CD4-positive, alpha-beta T cell treated with Interleukin-4 for 4 hours (primary cell): ENCODE measurements around the gene GLT1D1.
"Not testable (repeated sequence)": the region's sequence is repeated elsewhere in the genome, so short reads cannot be mapped to it uniquely, and the experiment has no call there.

ENCODE experiments used
- DNase-seq: peaks from one replicate; pipeline ENCODE4 v3.0.0-alpha.2; 2020

The GLT1D1 gene

GRCh38 chr12:128820723-128821432 is 32.4 kb upstream of the GLT1D1 start:
- DNase-seq: no peak

DNA sequence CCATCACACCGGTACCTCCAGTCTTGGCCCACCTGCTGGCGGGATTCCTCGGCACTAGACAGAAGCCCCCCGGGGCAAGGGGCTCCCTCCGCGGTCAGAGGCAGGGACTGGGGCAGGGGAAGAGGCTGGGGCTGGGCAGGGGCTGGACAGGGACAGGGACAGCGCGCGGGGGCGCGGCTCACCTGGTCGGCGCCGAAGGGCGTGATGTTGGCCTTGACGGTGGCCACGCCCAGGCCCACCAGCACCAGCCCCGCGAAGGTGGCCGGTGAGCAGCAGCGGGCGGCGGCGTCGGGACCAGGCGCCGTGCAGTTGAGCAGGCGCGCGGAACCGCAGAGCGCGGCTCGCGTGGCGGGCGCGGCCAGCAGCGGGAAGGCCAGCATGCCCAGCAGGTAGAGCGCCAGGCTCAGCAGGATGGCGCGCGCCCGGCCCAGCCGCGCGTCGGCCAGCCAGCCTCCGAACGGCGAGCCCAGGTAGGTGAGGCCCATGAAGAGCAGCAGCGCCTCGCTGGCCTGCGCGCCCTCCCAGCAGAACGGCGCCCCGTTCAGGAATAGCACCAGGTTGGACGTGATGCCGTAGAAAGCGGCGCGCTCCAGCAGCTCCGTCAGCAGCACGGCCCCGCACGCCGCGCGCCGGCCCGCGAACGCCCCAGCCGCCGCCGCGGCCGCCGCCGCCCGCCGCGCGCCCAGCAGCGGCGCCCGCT is 29.9 kb upstream of the GLT1D1 start:
- DNase-seq: no peak

DNA sequence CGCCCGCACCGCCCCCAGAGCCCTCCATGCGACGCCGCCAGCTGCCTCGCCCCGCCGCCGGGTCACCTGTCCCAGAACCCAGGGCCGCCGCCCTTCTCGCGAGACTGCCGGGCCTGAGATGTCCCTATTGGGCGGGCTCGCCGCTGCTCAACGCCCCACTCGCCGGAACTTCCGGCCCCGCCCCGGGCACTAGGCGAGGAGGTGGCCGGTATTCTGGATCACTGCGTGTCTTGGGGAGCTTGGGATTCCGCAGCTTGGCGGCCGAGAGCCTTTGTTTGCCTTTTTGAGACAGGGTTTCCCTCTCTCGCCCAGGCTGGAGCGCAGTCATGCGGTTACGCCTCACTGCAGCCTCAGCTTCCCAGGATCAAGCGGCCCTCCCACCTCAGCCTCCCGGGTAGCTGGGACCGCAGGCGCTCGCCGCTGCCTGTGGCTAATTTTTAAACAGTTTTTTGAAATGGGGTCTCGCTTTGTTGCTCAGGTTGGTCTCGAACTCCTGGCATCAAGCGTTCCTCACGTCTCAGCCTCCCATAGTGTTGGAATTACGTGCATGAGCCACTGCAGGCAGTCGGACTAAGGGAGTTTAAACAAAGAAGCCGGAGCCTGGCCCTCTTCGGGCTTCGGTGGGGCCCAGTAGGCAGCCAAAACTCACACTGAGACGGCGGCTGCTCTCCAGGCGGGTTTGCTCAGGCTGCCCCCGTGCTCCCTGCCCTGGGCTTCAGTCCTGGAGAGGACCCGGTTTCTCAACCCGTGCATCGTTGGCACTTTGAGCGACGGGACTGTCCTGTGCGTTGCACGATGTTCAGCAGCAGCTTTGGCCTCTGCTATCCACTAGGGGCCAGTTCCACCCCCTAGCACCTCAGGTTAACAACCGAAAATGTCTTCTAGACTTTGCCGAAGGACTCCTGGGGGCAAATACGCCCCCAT is 29.1 kb upstream of the GLT1D1 start, which contains the start of gene SLC15A4:
SLC15A4 (minus strand) TSS at position 43 of the 924 bp plus-strand sequence; CDS start at position 28, 15 bp downstream.
- peak; percentile 92 for DNase-seq

DNA sequence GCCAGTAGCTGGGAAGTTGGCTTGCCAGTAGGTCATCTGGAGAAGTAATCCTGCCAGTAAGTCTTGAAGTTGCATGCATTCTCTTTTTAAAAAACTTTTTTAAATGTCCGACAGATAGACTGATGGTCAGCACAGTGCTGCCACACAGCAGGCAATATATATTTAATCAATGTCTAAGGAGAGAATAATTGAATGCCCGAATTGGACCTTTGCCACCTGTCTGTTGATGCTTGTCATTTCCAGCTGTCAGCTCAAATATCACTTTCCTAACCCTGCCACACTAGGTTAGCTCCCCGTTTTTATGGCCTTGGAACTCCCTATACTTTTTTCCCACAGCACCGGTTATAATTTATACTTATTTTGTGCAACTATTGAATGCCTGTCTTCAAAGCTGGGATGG is 27.4 kb upstream of the GLT1D1 start:
- no peak for DNase-seq

GRCh38 chr12:128827724-128828123 is 25.6 kb upstream of the GLT1D1 start:
- DNase-seq: no peak

DNA sequence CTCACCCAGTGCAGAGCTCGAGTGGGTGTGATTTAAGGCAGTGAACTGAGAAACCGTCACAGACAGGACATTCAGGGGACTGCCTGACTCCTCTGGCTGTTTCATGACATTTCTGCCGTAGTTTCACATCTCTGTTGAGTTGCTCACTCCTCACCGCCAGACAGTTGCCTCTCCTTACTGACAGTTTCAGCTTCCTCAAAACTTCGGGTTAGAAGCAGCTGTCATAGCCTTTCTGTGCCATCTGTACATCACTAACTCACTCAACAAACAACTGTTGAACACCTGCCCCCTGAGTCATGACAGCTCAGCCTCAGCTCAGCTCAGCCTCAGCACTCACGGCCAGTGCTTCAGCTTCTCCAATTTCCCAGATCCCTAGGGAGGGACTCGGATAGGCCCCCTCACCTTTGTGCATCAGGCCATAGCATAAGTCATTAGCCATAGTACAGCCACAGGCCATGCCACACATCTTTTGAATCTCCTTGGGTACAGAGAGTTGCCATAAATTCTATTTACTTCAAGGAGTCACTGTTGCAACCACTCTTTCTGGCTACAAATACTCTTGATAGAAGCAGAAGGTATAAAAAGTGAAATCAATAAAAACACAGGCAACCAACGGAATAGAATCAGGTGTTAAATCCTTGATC is 23.3 kb upstream of the GLT1D1 start:
- peak; percentile 32 for DNase-seq

DNA sequence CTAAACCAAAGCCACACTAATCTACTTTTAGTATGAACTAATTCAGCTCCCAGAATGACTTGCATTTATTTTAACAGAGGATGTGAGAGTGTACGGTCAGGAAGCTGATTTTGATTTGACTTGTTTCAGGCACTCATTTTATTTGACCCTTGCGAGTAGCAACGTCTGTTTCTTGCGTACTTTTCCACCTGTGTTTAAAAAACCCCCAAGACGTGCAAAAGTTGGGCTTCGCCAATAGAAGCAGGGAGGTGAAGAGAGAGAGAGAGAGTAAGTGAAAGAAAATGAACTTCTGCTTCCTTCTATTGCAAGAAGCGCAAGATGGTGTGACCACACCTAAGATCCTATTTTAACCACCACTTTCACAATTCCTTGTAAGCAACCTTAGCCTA is 22.8 kb upstream of the GLT1D1 start:
- DNase-seq: no peak

- no peak for DNase-seq
Observed at GRCh38 chr12:128833418-128833817, 19.9 kb upstream of the GLT1D1 start.

DNA sequence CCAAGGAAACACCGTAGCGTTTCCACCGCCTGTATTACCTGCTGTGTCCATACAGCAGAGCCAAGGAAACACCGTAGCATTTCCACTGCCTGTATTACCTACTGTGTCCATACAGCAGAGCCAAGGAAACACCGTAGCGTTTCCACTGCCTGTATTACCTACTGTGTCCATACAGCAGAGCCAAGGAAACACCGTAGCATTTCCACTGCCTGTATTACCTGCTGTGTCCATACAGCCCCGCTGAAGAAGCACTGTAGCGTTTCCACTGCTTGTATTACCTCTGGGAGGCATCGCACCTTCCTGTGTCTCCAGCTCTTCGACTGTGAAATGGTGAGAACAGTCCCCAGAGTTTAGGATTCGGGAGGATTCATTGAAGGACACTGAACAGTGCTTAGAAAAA is 13.4 kb upstream of the GLT1D1 start:
- DNase-seq: not testable (repeated sequence)

DNA sequence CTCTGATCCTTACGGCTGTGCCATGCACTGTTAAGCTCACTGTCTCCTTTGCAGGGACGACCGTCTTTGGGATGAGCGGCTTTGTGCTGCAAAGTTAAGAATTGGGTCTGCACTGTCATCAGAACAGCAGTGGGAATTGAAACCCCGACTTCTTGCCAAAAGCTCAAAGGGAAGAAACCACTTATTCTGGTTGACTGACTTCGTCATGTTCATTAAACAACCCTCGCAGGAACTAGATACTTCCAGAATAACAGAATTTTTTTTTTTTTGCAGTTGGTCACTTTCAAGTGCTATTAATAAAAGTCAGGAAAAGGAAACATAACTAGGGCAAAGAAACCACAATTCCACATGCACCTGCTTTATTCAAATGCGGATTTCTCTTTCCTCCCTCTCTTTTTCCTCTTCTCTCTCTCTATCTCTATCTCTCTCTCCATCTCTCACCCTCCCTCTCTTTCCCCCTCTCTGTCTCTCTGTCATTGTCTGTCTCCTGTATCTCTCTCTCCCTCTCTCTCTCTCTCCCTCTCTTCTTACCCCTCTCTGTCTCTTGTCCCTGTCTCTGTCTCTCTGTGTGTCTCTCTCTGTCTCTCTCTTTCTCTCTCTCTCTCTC is 12.3 kb upstream of the GLT1D1 start:
- no peak for DNase-seq

GRCh38 chr12:128842579-128842978 is 10.7 kb upstream of the GLT1D1 start:
- no peak for DNase-seq

- no peak for DNase-seq
Observed at GRCh38 chr12:128843538-128843937, 9.7 kb upstream of the GLT1D1 start.

GRCh38 chr12:128844031-128844635 is 9.1 kb upstream of the GLT1D1 start:
- no peak for DNase-seq

- not testable (repeated sequence) for DNase-seq
Observed at GRCh38 chr12:128846671-128847070, 6.6 kb upstream of the GLT1D1 start.

DNA sequence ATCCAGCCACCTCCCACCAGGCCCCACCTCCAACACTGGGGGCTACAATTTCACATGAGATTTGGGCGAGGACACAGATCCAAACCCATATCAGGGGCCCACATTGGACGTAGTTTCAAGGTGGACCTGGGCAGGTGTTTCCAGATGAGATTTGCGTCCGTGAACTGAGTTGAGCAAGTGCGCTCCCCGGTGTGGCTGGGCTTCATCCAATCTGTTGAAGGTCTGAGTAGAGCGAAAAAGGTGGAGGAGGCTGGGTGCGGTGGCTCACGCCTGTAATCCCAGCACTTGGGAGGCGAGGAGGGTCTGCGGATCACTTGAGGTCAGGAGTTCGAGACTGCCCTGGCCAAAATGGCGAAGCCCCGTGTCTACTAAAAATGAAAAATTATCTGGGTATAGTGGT is 4.9 kb upstream of the GLT1D1 start:
- no peak for DNase-seq

- not testable (repeated sequence) for DNase-seq
Observed at GRCh38 chr12:128849806-128850205, 3.5 kb upstream of the GLT1D1 start.

DNA sequence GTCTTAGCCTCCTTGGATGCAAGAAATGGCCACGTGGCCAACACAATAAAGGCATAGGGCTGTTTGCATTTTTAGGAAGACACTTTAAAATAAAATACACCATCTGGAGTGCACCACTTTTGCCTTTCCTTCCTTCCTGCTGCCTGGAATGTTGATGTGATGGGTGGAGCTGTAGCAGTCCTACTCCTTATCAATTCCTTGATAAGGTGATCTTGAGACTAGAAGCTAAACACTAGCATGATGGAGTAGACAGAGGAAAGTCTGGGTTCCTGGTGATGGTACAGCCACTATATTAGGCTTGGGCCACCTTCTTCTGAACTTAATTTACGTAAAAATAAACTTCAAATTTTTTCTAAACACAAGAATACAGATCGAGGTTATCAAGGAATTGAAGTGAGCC is 2.9 kb upstream of the GLT1D1 start:
- DNase-seq: no peak

- DNase-seq: not testable (repeated sequence)
Observed at GRCh38 chr12:128851429-128851828, 1.8 kb upstream of the GLT1D1 start.

DNA sequence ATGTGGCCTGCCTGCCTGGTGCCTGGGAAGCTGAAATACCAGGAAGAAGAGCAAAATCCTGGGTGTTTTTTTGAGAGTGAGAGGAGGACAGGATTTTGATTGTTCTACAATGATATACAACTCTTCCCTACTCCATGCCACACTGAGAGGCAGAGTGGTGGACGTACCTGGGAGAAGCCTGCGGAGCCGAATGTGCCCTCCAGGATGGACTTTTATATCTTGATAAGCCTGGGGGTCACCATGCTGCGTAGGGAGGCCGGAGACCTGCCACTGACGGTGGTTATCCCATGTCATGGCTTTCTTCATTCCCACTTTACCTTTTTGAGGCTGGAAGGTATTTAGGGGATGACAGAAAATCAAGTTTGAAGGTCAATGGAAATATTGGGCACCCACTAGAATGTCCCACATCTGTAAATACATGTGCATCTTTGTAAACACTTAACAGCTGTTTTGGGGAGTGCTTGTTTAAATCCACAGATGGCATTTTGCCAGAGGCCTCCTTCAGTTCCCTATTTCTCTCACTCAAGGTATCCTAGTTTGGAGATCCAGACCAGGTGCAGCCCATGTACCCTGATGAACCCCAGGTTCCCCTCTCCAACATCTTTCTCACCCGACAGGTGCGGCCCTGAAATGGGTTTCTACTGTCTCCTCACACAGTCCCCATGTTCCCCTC is 1.1 kb upstream of the GLT1D1 start:
- no peak for DNase-seq

GRCh38 chr12:128853600-128854197 is 421 bp downstream of the GLT1D1 start:
- DNase-seq: no peak
